Caco-2 (cell line): ENCODE results near the gene DHRS7. TPM values are rescaled to one million over a fixed set of nuclear protein-coding genes. Genes with fewer than 3 reads are reported as not detected.

Experiments used
- BruUV-seq: library from RNA; stranded (reverse); fragments of 400-500 nt; replicated peaks from 2 replicates; lab custom pipeline; 2021; lab: Mats Ljungman, UMichigan
- CTCF ChIA-PET: fragments of 300-600 bp; sonication (Branson Sonifier 250); formaldehyde crosslinking; loops from one replicate; lab custom pipeline; 2022; ENCODE audit warnings: antibody characterized with exemption; lab: Charles Lee
- POLR2A ChIA-PET: fragments of 300-600 bp; sonication (Branson Sonifier 250); formaldehyde crosslinking; loops from one replicate; lab custom pipeline; 2022; ENCODE audit warnings: antibody characterized with exemption; lab: Charles Lee
- DNase-seq, 2 experiments: peaks; one replicate each; pipeline versions ENCODE4 v3.0.0 to v3.0.0-alpha.2; 2020 to 2022
- H3K27me3 ChIP-seq: replicated peaks from 2 replicates; pipeline ENCODE4 v1.6.0; 2011; ENCODE audit warnings: low read length; ENCODE audit not compliant: control insufficient read depth, insufficient read depth
- H3K36me3 ChIP-seq: 2 replicates; pipeline ENCODE4 v1.5.1; 2011; ENCODE audit warnings: low read length; ENCODE audit not compliant: control insufficient read depth, insufficient read depth
- H3K4me1 ChIP-seq: fragments of 250-450 bp; sonication (Bioruptor Pico); 2 replicates; pipeline ENCODE4 v1.5.1; 2020; ENCODE audit warnings: mild to moderate bottlenecking
- H3K4me3 ChIP-seq: 2 replicates; pipeline ENCODE4 v1.5.1; 2011; ENCODE audit warnings: low read depth, mild to moderate bottlenecking, control low read depth, low read length
- H3K9me3 ChIP-seq: fragments of 250-450 bp; sonication (Bioruptor Pico); 2 replicates; pipeline ENCODE4 v1.5.1; 2020; ENCODE audit warnings: mild to moderate bottlenecking, moderate library complexity
- H3K27ac Mint-ChIP-seq: one replicate; pipeline ENCODE4 v1.8.0; 2022; ENCODE audit warnings: mixed read lengths; ENCODE audit not compliant: unreplicated experiment
- H3K27me3 Mint-ChIP-seq: one replicate; pipeline ENCODE4 v1.8.0; 2022; ENCODE audit warnings: mixed read lengths; ENCODE audit not compliant: insufficient read depth, unreplicated experiment
- H3K36me3 Mint-ChIP-seq: one replicate; pipeline ENCODE4 v1.8.0; 2022; ENCODE audit warnings: mild to moderate bottlenecking, mixed read lengths; ENCODE audit not compliant: insufficient read depth, unreplicated experiment
- H3K4me1 Mint-ChIP-seq: one replicate; pipeline ENCODE4 v1.8.0; 2022; ENCODE audit warnings: low read depth, mixed read lengths; ENCODE audit not compliant: unreplicated experiment
- H3K4me3 Mint-ChIP-seq: one replicate; pipeline ENCODE4 v1.8.0; 2022; ENCODE audit warnings: mild to moderate bottlenecking, moderate library complexity, mixed read lengths; ENCODE audit not compliant: unreplicated experiment
- H3K9me3 Mint-ChIP-seq: one replicate; pipeline ENCODE4 v1.8.0; 2022; ENCODE audit warnings: mixed read lengths; ENCODE audit not compliant: unreplicated experiment
- CTCF ChIP-seq, 2 experiments: fragments of 200-600 bp in 1 of 2; IDR thresholded peaks; 1 replicate in 1 of 2; 2 replicates in 1 of 2; pipeline versions ENCODE4 v1.5.1 to v1.8.0; 2011 to 2022; ENCODE audit warnings: antibody characterized with exemption in 1 of 2, control low read depth in 1 of 2, inconsistent platforms in 1 of 2, low read depth in 1 of 2, low read length in 1 of 2, mild to moderate bottlenecking in 1 of 2, moderate library complexity in 1 of 2; ENCODE audit not compliant: insufficient read depth in 1 of 2, severe bottlenecking in 1 of 2, unreplicated experiment in 1 of 2
- intact Hi-C: fragments of 100-400 bp; cut with micrococcal nuclease; formaldehyde crosslinking; loops from one replicate; pipeline ENCODE4 v1.10.0; 2022; ENCODE audit not compliant: unreplicated experiment
- total RNA-seq: library from RNA; stranded (reverse); gene quantifications from 2 replicates; pipeline ENCODE4 v1.2.3, GENCODE V29; 2022

The DHRS7 gene
- total RNA-seq, 1 experiment from 2014 or later = 61.6 TPM

GRCh38 chr14:60184905-60185555 is 19.8 kb upstream of the DHRS7 start:
- Histone ChIP-seq H3K4me3 (no peak overlapping the region), H3K36me3 (no peaks in the 10 kb centered on the region), H3K9me3 (no peaks in the 10 kb centered on the region; the same call in 1 of the 2 replicates), H3K4me1 (no peaks in the 10 kb centered on the region), H3K27me3 (no peaks in the 10 kb centered on the region)
- Mint-ChIP-seq H3K27ac (no peak overlapping the region), H3K27me3 (no peaks in the 10 kb centered on the region), H3K9me3 (no peaks in the 10 kb centered on the region), H3K36me3 (no peaks in the 10 kb centered on the region), H3K4me3 (no peak overlapping the region), H3K4me1 (no peaks in the 10 kb centered on the region)
- no peak for DNase-seq
- intact Hi-C loops = loop anchor here (1.0 to 10.0 kb wide), 7 partner anchors 121 to 680 kb away; partner anchors contain the start of gene CCDC175
- BruUV-seq = no TSS peak
- no peak for TF ChIP-seq CTCF (IDR thresholded peaks at IDR 0.05; ENCODE audit: insufficient read depth in 1 of 2, low read depth in 1 of 2, low read length in 1 of 2, severe bottlenecking in 1 of 2, unreplicated experiment in 1 of 2)
- POLR2A ChIA-PET = no interaction called here
- CTCF ChIA-PET = interaction anchor here (0.8 kb wide), 1 partner anchor 220 kb away, joined by 3 read pairs; no protein-coding TSS in a partner anchor

DNA sequence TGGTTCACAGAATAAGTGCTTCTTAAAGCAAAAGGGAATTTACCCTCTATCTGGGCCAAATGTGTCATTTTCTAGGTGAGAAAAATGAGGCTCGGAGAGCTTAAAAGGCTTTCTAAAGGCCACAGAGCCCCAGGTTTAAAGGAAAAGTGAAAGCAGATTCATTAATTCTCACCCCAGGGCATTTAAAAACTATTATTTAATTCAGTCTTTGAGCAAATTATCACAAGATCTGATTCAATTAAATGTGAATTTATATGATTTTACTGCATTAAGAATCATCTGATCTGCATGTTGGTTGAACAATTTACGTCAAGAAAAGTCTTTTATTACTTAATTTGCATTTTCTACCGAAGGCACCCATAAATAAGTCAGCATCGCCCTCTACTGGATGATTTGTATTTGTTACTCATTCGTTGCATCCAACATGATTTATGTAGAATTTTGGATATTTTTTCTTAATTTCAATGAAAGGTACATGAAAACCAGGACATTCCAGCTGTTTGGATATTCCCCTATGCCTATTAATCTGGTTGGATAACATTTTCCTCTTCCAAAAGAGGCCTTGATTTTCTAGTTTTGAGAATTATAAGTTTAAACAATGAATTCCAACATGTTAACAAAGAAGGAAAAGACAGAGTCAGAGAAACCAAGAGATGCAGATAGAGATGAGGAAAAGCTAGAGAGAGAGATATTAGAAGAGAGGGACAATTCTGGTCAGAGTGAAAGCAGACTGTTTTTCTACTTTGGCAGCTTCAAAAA is 19.1 kb upstream of the DHRS7 start:
- TF ChIP-seq CTCF (IDR thresholded peaks at IDR 0.05; ENCODE audit: insufficient read depth in 1 of 2, low read depth in 1 of 2, low read length in 1 of 2, severe bottlenecking in 1 of 2, unreplicated experiment in 1 of 2) = peak; percentile 52 to 69
- no peaks in the 10 kb centered on the region for H3K9me3 Mint-ChIP-seq
- Histone ChIP-seq H3K9me3 (no peaks in the 10 kb centered on the region; the same call in 1 of the 2 replicates), H3K27me3 (no peaks in the 10 kb centered on the region), H3K4me1 (no peaks in the 10 kb centered on the region), H3K4me3 (peak overlapping the region; percentile 13; the same call in 1 of the 2 replicates), H3K36me3 (no peaks in the 10 kb centered on the region)
- H3K27me3 Mint-ChIP-seq = no peaks in the 10 kb centered on the region
- BruUV-seq = no TSS peak
- H3K4me1 Mint-ChIP-seq = no peaks in the 10 kb centered on the region
- ChIA-PET CTCF (interaction anchor here (0.8 to 1.1 kb wide), 5 partner anchors 120 to 220 kb away, joined by 3 to 6 read pairs (median 3); no protein-coding TSS in a partner anchor), POLR2A (interaction anchor here (1.0 kb wide), 1 partner anchor 220 kb away, joined by 5 read pairs; no protein-coding TSS in a partner anchor)
- intact Hi-C loops = loop anchor here (1.0 to 10.0 kb wide), 6 partner anchors 120 to 680 kb away; partner anchors contain the start of gene CCDC175
- H3K4me3 Mint-ChIP-seq = peak overlapping the region; percentile 20
- no peak overlapping the region for H3K27ac Mint-ChIP-seq
- no peaks in the 10 kb centered on the region for H3K36me3 Mint-ChIP-seq
- DNase-seq = peak in 1 of 2 experiments; percentile 52

GRCh38 chr14:60183741-60184140 is 18.5 kb upstream of the DHRS7 start:
- no peaks in the 10 kb centered on the region for H3K4me1 ChIP-seq
- DNase-seq = no peak
- no peak overlapping the region for H3K4me3 ChIP-seq
- ChIA-PET CTCF (interaction anchor here (1.0 to 1.1 kb wide), 5 partner anchors 119 to 497 kb away, joined by 3 to 6 read pairs (median 4); no protein-coding TSS in a partner anchor), POLR2A (interaction anchor here (1.0 kb wide), 1 partner anchor 219 kb away, joined by 5 read pairs; no protein-coding TSS in a partner anchor)
- Mint-ChIP-seq H3K27ac (no peak overlapping the region), H3K4me3 (peak overlapping the region; percentile 20), H3K9me3 (no peaks in the 10 kb centered on the region), H3K36me3 (no peaks in the 10 kb centered on the region), H3K4me1 (no peaks in the 10 kb centered on the region), H3K27me3 (no peaks in the 10 kb centered on the region)
- TF ChIP-seq CTCF (IDR thresholded peaks at IDR 0.05; ENCODE audit: insufficient read depth in 1 of 2, low read depth in 1 of 2, low read length in 1 of 2, severe bottlenecking in 1 of 2, unreplicated experiment in 1 of 2) = no peak
- no peaks in the 10 kb centered on the region for H3K27me3 ChIP-seq
- H3K36me3 ChIP-seq = no peaks in the 10 kb centered on the region
- BruUV-seq = no TSS peak
- no peaks in the 10 kb centered on the region; the same call in 1 of the 2 replicates for H3K9me3 ChIP-seq
- intact Hi-C loops = loop anchor here (1.0 to 10.0 kb wide), 6 partner anchors 119 to 679 kb away; partner anchors contain the start of gene CCDC175
